SH-SY5Y (cell line): ENCODE measurements around the gene PDIA5.

Experiments used
- GATA2 ChIP-seq: IDR thresholded peaks from 2 replicates; pipeline ENCODE4 v1.6.1; 2011; ENCODE audit warnings: mild to moderate bottlenecking, low read depth, low read length
- GATA3 ChIP-seq: IDR thresholded peaks from 2 replicates; pipeline ENCODE4 v1.6.1; 2011; ENCODE audit warnings: low read depth, mild to moderate bottlenecking, low read length, moderate library complexity

PDIA5 gene

GRCh38 chr3:123141276-123141675 lies 74.5 kb downstream of the PDIA5 start:
- TF ChIP-seq GATA3: no peak
- TF ChIP-seq GATA2: no peak

DNA sequence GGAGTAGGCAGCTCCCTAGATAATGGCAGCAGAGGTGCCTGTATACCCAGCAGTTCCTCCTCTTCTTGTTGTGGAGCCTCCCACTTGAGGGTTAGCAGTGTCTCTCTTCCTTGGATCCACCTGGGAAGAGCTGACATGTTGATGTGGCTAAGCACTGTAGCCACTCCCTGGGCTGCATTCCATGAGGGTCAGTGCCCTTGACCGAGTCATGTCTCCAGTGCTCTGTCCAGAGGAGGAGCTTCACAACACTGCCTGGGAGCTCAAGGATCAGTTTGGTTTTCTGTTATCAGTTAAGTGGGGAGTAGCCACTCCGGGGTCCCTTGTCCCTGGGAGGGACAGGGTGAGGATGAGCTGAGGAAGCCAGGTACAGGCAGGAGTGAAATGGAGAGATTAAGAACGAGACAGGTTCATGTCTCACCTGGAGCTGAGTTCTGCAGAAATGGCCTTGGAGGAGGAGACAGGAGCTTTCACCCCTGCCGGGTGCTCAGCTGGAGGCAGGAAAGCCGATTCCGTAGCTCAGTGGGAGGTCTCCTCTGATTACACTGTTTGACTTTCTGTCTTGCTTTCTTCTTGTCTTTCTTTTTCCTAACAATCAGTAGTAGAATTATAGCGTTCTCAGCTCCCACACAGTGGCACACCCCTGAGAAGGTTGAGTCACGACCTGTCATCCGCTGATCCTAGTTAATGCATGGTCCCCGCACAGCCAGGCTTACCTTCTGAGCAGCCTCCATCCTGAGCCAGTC lies 77.0 kb downstream of the PDIA5 start:
- TF ChIP-seq GATA3 (no peak), GATA2 (no peak)

- TF ChIP-seq GATA3 (no peak), GATA2 (no peak)
These were observed 81.1 kb downstream of the PDIA5 start for GRCh38 chr3:123147754-123148535.

DNA sequence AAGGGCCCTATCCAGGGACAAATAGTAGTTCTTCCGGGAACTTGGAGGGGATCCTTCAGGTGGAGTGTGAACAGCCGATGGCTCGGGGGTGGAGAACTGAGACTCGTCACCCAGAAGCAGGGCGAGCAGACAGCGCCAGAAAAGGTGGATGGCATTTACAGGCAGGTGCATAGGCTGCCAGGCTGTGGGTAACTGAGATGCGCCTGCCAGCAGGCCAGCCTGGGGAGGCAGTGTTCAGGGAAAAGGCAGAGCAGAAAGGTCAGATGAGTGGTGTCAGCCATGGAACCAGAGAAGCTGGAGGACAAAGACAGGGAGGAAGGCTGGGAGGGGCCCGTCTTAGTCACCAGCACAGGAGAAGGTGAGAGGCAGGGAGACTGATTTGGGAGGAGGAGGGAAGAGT lies 81.9 kb downstream of the PDIA5 start:
- no peak for TF ChIP-seq GATA2
- TF ChIP-seq GATA3: no peak

DNA sequence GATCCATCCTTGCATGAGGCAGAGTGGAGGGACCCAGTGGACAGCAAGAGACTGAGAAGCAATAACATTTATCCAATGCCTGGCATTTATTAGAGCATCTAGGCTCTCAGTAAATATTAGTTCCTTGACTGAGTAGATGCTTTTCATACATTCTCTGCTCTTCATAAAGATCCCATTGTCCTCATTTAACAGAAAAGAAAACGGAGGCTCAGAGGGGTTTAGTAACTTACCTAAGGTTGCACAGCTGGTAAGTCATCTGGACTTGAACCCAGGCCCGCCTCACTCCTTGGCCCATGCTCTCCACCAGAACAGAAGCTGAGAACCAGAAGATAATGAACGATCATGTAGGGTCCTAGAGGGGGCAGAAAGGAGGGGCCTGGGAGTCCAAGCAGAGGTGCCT lies 82.7 kb downstream of the PDIA5 start:
- TF ChIP-seq GATA3 (no peak), GATA2 (no peak)

DNA sequence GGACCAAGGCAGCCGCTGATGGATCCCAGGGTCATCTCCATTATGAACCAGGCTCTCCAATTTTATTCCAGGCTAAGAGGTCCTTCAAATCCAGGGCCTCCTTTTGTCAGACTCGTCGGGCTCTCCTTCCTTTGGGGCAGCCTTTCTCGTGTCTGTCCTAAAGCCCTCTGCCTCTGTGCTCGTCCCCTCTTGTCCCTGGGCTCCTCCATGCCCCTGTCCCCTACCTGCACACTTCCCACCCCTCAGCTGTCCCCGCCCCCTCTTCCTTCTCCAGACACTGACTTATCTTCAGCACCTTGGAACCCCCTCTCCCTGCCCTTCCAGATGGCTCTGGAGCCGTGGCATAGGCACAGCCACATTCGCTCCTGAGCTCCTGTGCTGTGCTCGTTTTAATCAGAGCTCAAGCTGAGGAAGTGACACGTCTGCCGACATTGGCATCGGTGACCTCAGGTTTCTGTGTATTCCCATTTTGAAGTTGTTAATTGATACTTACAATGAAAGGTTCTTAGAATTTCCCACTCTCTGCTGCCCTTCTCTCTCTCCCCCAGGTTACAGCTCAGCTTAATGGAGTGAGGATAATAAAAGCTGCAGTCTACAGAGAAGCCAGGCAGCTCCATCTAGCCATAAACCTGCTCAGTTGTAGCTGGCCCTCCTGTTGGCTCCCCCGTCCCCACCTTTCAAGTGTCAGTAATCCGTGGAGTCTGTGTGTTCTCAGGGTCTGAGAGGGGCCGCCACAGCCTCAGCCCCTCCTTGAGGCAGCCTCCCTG lies 83.8 kb downstream of the PDIA5 start:
- TF ChIP-seq GATA3 (no peak), GATA2 (no peak)

DNA sequence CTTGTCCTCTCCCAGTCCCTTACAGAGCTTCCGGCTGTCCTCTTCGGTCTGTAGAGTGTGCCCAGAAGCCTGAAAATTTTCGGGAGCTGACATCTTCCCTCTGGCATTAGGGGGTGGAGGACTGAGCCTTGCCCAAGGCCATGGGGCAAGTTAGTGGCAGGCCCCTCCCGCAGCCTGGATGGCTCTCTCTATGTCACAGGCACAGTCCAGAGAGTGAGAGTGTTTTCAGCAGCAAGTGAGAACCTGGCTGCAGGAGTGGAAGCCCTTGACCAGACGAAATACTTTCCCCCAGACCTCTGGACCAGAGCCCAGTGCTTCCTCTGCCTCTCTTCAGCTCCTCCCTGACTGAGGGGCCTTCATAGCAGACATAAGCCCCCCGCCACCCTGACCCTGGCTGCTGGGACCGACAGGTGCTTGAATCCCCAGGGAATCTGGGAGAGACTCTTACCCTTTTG lies 84.5 kb downstream of the PDIA5 start:
- TF ChIP-seq GATA2 (no peak), GATA3 (no peak)

- TF ChIP-seq GATA3 (no peak), GATA2 (no peak)
These were observed 85.9 kb downstream of the PDIA5 start for GRCh38 chr3:123152687-123153086.

- TF ChIP-seq GATA3 (no peak), GATA2 (no peak)
These were observed 86.5 kb downstream of the PDIA5 start for GRCh38 chr3:123153125-123154019.

DNA sequence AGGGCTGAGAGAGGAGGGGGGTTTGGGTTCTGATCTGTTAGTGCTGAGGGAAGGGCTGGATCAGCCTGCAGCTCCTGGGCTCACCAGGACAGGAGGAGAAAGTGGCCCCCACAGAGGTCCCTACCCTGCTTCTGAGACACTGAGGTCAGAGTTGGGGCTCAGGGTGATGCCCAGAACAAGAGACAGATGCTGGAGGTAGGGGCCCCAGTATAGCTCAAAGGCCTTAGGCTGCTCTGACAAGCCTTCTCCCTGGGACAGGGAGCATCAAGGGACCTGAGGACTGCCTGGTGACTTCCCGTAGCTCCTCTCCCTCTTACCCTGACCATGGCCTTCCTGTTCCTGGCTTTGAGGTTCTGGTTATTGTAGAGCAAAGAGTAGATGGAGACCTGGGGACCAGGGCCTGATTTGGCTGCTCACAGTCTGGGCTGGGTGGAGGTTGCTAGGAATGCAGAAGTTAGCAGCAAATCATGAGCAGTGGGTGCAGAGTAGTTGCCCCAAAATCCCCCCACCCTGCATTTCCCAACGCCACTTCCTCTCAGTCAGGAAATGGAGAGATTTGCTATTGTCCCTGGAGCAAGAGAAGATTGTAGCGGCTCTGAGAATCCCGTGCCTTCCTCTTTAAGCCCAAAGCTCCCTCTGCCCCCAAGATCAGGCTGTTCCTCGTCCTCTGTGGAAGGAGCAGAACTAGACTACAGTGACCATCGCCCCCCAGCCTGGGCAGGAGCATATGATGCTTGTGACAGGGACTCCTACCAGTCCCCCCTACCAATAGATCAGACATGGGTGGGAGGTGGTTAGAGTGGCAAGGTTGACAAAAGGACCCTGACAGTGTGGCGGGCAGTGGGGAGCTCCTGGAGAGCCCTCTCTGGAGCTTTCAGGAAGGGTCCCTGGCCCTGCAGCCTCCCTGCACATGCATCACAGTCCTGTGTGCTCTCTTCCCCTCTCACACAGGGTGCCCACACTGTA lies 87.5 kb downstream of the PDIA5 start:
- TF ChIP-seq GATA2 (no peak), GATA3 (no peak)

- TF ChIP-seq GATA2 (no peak), GATA3 (no peak)
These were observed 88.7 kb downstream of the PDIA5 start for GRCh38 chr3:123155471-123156011.

DNA sequence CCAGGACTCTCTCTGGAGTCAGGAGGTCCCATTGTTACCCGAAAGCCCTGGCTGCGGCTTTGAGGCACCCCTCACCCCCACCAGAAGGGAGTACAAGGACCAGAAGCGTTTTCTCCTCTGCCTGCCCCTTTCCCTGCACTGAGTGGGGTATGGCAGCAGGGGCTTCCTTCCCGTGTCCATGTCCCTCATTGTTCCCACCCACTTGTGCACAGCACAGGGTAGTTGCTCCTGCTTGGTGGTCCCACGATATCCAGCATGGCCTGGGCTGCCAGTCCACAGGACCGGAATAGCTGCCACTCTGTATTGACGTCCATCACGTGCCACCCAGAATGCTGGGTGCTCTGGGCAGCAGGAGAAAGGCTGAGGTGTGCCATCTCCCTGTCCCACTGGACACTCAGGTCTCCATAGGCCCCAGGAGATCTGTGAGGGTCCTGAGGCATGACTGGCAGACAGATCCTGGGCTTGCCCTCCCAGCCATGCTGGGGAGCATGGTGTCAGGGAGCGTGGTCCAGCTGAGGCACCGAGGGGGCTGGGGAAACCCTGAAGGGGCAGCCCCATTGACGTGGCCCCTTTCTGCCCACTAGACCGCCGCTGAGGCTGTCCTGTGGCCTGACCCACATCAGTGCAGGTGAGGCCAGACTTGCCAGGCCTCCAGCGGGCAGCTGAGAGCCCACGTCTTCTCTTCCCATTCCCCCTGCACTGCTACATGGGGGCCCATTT lies 89.6 kb downstream of the PDIA5 start:
- no peak for TF ChIP-seq GATA2
- TF ChIP-seq GATA3: no peak
